HepG2 (cell line): ENCODE measurements around the gene CREG1.

ENCODE experiments used
- CHD2 ChIP-seq: IDR thresholded peaks from 2 replicates; pipeline ENCODE4 v1.6.1; 2011; ENCODE audit warnings: low read depth, low read length, improper control_type of control experiment
- CTCF ChIP-seq: sonication (generic); formaldehyde crosslinking; IDR thresholded peaks from 2 replicates; pipeline ENCODE4 v1.5.0; 2020; ENCODE audit warnings: mild to moderate bottlenecking, missing genetic modification reagents, moderate library complexity
- ETS1 ChIP-seq: sonication (generic); formaldehyde crosslinking; IDR thresholded peaks from 2 replicates; pipeline ENCODE4 v1.4.0; 2020; ENCODE audit warnings: missing genetic modification reagents
- GTF2F1 ChIP-seq: fragments of 150-350 bp; IDR thresholded peaks from 2 replicates; pipeline ENCODE4 v1.6.1; 2014; ENCODE audit warnings: low read length
- JUNB ChIP-seq: sonication (generic); formaldehyde crosslinking; IDR thresholded peaks from 2 replicates; pipeline ENCODE4 v1.8.0; 2022; ENCODE audit warnings: missing genetic modification reagents, mild to moderate bottlenecking, borderline replicate concordance
- PBX3 ChIP-seq: sonication (generic); formaldehyde crosslinking; IDR thresholded peaks from 2 replicates; pipeline ENCODE4 v1.8.1; 2023; ENCODE audit warnings: missing genetic modification reagents, inconsistent platforms, borderline replicate concordance
- SMC3 ChIP-seq: IDR thresholded peaks from 2 replicates; pipeline ENCODE4 v1.6.1; 2011; ENCODE audit warnings: low read length, improper control_type of control experiment
- TAF15 ChIP-seq: fragments of 200-400 bp; formaldehyde crosslinking; IDR thresholded peaks from one replicate; pipeline ENCODE4 v1.6.1; 2018; ENCODE audit warnings: mild to moderate bottlenecking, low read depth, low read length; ENCODE audit not compliant: poor library complexity, severe bottlenecking
- ZNF282 ChIP-seq: fragments of 450-650 bp; IDR thresholded peaks from 2 replicates; pipeline ENCODE4 v1.6.1; 2018; ENCODE audit not compliant: partially characterized antibody

GRCh38 chr1:167555971-167556714 lies 2.6 kb upstream of the CREG1 start:
- TF ChIP-seq CHD2 (no peak), PBX3 (CRISPR knock-in tag) (no peak), SMC3 (peak; percentile 59; the same call in 1 of the 2 replicates), JUNB (CRISPR knock-in tag) (no peak), ETS1 (CRISPR knock-in tag) (no peak), GTF2F1 (no peak), TAF15 (no peak), CTCF (CRISPR knock-in tag) (peak; percentile 80), ZNF282 (no peak)
